ENCODE data around the gene TRIM14.
"Not testable (repeated sequence)": the region's sequence is repeated elsewhere in the genome, so short reads cannot be mapped to it uniquely, and the experiment has no call there.

The TRIM14 gene

GRCh38 chr9:98108531-98109031, 10.4 kb downstream of the TRIM14 start:
- DNase-seq (ENCODE audit: low read depth in 1 of 2, low spot score in 1 of 2), result no peak

GRCh38 chr9:98107926-98108325, 11.1 kb downstream of the TRIM14 start:
- no peak for DNase-seq (ENCODE audit: low read depth in 1 of 2, low spot score in 1 of 2)

- no peak for DNase-seq (ENCODE audit: low read depth in 1 of 2, low spot score in 1 of 2)
These were observed 14.0 kb downstream of the TRIM14 start for GRCh38 chr9:98105006-98105405.

GRCh38 chr9:98104445-98104881, 14.6 kb downstream of the TRIM14 start:
- no peak for DNase-seq (ENCODE audit: low read depth in 1 of 2, low spot score in 1 of 2)

DNA sequence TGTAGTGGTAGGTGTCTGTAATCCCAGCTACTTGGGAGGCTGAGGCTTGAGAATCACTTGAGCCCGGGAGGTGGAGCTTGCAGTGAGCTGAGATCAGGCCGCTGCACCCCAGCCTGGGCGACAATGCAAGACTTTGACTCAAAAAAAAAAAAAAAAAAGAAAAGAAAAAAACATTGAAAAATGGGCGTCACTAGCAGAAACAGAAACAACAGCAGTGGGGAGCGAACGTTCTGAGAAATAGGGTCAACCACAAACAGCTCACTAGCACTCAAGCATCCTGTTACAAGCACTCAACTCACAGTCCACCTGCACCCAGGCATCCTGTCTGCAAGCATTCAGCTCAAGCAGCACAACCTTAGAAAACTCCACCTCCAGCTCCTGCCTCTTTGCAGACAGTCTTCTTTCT, 17.2 kb downstream of the TRIM14 start:
- DNase-seq (ENCODE audit: low read depth in 1 of 2, low spot score in 1 of 2), result peak; percentile 43 to 55

DNA sequence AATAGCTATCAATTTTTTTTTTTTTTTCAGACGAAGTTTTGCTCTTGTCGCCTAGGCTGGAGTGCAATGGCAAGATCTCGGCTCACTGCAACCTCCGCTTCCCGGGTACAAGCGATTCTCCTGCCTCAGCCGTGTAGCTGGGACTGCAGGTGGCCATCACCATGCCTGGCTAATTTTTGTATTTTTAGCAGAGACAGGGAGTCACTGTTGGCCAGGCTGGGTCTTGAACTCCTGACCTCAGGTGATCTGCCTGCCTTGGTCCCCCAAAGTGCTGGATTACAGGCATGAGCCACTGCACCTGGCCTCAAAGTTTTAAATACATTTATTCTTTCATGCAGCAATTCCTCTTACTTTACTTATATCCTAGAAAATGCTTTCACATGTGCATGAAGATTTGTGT, 17.6 kb downstream of the TRIM14 start:
- DNase-seq (ENCODE audit: low read depth in 1 of 2, low spot score in 1 of 2), result no peak

DNA sequence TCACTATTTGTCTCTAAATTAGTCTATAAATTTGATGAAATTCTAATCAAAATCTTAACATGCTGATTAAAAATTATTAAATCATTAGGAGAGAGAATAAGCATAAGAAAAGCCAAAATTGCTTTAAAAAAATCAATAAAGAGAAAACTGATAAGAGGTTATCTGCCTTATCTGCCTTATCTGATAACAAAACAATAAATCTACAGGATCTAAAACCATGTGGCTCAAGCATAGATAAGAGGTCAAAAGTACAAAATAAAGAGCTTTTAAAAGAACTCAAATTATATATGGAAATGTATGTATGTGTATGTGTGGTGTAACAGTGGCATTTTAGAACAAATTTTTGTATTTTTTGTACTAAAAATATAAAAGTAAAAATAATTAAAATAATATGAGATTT, 18.6 kb downstream of the TRIM14 start:
- no peak for DNase-seq (ENCODE audit: low read depth in 1 of 2, low spot score in 1 of 2)

- no peak for DNase-seq (ENCODE audit: low read depth in 1 of 2, low spot score in 1 of 2)
These were observed 19.1 kb downstream of the TRIM14 start for GRCh38 chr9:98099898-98100297.

- DNase-seq (ENCODE audit: low read depth in 1 of 2, low spot score in 1 of 2), result no peak
These were observed 19.7 kb downstream of the TRIM14 start for GRCh38 chr9:98099346-98099745.

GRCh38 chr9:98097836-98098235, 21.2 kb downstream of the TRIM14 start:
- DNase-seq (ENCODE audit: low read depth in 1 of 2, low spot score in 1 of 2), result no peak

DNA sequence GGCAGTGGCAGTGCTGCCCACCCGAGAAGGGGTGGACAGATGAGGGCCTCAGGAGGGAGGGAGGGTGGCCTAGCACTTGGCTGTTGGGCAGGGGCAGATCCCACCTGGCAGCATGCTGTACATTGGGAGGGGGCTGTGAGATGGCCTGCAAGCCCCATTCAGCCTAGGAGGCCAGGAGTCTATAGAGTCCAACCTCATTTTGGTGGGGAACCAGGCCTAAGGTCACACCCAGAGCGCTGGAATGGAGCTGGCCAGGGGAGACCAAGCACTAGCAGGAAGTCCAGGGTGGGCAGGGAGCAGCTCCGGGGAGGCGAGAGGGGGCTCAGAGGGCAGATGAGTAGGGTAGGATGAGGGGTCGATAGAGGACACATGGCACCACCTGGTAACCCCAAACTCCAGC, 22.9 kb downstream of the TRIM14 start:
- DNase-seq (ENCODE audit: low read depth in 1 of 2, low spot score in 1 of 2), result no peak

DNA sequence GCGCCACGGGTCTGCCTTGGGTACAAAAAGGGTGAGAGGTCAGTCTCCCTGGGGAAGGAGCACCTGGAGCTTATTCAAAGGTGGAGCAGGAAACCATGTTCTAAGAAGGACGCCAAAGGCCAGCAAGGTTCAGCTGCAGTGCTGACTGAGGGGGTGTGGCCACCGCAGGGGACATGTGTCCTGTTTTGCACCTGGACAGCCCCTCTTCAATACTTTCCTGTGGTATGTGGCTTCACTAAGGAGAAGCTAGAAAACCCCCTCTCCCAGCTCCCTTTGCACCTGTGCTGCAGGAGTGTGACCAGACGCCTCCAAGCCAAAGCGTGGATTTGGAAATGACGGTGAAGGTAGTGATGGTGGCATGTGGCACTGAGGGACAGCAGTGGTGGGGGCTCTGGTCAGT, 23.6 kb downstream of the TRIM14 start:
- DNase-seq (ENCODE audit: low read depth in 1 of 2, low spot score in 1 of 2), result no peak

GRCh38 chr9:98094851-98095250, 24.2 kb downstream of the TRIM14 start:
- no peak for DNase-seq (ENCODE audit: low read depth in 1 of 2, low spot score in 1 of 2)

- no peak for DNase-seq (ENCODE audit: low read depth in 1 of 2, low spot score in 1 of 2)
These were observed 24.7 kb downstream of the TRIM14 start for GRCh38 chr9:98094316-98094715.

- no peak for DNase-seq (ENCODE audit: low read depth in 1 of 2, low spot score in 1 of 2)
These were observed 26.4 kb downstream of the TRIM14 start for GRCh38 chr9:98092613-98092931.

DNA sequence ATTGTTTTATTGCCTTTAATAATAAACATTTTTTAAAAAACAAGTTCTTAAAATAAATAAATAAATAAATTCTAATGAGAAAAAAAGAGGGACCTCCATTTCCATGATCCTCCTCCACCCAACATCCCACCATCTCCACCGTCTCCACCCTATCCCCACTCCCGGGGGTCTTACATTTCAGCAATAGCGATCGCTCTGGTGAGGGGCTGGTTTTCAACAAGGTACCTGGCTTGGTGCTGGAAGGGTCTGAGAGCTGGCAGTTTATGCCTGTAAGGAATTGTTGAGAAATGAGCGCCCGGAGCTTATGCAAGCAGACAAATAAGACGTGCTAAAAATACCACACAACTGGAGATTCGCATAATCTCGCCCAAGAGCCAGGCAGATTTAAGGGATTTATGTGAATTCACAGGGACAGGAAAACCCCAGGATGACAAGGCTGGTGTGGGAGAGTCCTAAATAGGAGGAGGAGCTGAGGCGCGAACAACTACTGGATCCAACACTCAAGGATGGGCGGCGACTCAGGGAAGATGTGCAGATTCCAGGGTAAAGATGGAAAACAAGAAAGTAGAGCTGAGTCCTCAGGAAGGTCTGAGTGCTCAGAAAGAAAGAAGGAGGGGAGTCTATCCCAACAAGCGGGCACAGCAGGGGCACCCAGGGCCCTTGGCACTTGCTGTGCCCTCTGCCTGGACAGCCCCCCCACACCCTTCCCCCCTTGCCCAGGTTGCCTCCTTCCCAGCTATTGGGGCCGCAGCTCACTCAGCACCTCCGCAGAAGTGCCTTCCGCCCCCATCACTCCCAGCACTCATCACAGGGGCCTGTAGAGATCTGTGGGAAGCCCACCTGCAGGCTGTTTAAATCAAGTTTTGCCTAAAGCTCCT, 27.0 kb downstream of the TRIM14 start:
- no peak for DNase-seq (ENCODE audit: low read depth in 1 of 2, low spot score in 1 of 2)

- not testable (repeated sequence) for DNase-seq (ENCODE audit: low read depth in 1 of 2, low spot score in 1 of 2)
These were observed 28.3 kb downstream of the TRIM14 start for GRCh38 chr9:98090674-98091073.

GRCh38 chr9:98087420-98088354, 31.3 kb downstream of the TRIM14 start:
- peak in 1 of 2 donors; percentile 20 for DNase-seq (ENCODE audit: low read depth in 1 of 2, low spot score in 1 of 2)

GRCh38 chr9:98086461-98086860, 32.6 kb downstream of the TRIM14 start:
- no peak for DNase-seq (ENCODE audit: low read depth in 1 of 2, low spot score in 1 of 2)

- no peak for DNase-seq (ENCODE audit: low read depth in 1 of 2, low spot score in 1 of 2)
These were observed 33.1 kb downstream of the TRIM14 start for GRCh38 chr9:98085944-98086343.

DNA sequence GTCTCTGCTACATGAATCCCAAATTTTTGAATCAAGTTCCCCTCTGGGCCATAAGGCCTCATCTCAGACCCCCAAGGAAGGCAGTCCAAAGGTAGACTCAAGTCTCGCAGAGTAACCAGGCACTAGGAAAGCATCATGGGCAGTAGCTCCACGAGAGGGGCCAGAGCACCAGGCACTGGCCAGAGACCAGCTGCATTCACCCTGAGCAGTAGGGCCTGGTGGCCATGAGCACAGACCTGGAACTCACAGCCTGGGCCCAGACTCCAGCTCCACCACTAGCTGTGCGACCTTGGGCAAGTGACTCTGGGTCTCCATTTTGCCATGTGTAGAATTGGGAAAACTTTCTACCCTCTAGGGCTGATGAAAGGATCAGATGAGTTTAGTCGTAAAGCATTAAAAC, 34.0 kb downstream of the TRIM14 start:
- DNase-seq (ENCODE audit: low read depth in 1 of 2, low spot score in 1 of 2), result no peak

GRCh38 chr9:98084396-98084795, 34.6 kb downstream of the TRIM14 start:
- no peak for DNase-seq (ENCODE audit: low read depth in 1 of 2, low spot score in 1 of 2)
